MM.1S (cell line): ENCODE results near the gene TCF15.

Source experiments
- DNase-seq: peaks from one replicate; pipeline ENCODE4 v3.0.0-alpha.2; 2015
- H2AFZ ChIP-seq: fragments of 300-600 bp; sonication (generic); 2 replicates; pipeline ENCODE4 v1.6.0; 2016; ENCODE audit warnings: antibody characterized with exemption, low read length
- H3F3A ChIP-seq: fragments of 300-600 bp; sonication (generic); 2 replicates; pipeline ENCODE4 v1.6.1; 2016; ENCODE audit warnings: mild to moderate bottlenecking, antibody characterized with exemption, low read length, moderate library complexity, mixed read lengths; ENCODE audit not compliant: insufficient read depth
- H3K27ac ChIP-seq: fragments of 300-600 bp; sonication (generic); 2 replicates; pipeline ENCODE4 v1.5.1; 2016; ENCODE audit warnings: mild to moderate bottlenecking, low read length
- H3K27me3 ChIP-seq: fragments of 300-600 bp; sonication (generic); replicated peaks from 2 replicates; pipeline ENCODE4 v1.6.0; 2016; ENCODE audit warnings: low read length; ENCODE audit not compliant: insufficient read depth
- H3K36me3 ChIP-seq: fragments of 300-600 bp; sonication (generic); replicated peaks from 2 replicates; pipeline ENCODE4 v1.6.1; 2016; ENCODE audit warnings: mild to moderate bottlenecking, low read length, mixed read lengths; ENCODE audit not compliant: insufficient read depth
- H3K4me1 ChIP-seq: fragments of 300-600 bp; sonication (generic); 2 replicates; pipeline ENCODE4 v1.6.1; 2016; ENCODE audit warnings: low read length, mixed read lengths
- H3K4me2 ChIP-seq: fragments of 300-600 bp; sonication (generic); 2 replicates; pipeline ENCODE4 v1.6.0; 2016; ENCODE audit warnings: low read depth, low read length
- H3K4me3 ChIP-seq: fragments of 300-600 bp; sonication (generic); 2 replicates; pipeline ENCODE4 v1.5.1; 2016; ENCODE audit warnings: low read length, mixed read lengths
- H3K79me2 ChIP-seq: fragments of 300-600 bp; sonication (generic); 2 replicates; pipeline ENCODE4 v1.6.1; 2016; ENCODE audit warnings: mixed run types, low read length, mixed read lengths
- H3K9ac ChIP-seq: fragments of 300-600 bp; sonication (generic); 2 replicates; pipeline ENCODE4 v1.6.1; 2016; ENCODE audit warnings: low read length, mixed read lengths
- H3K9me2 ChIP-seq: fragments of 300-600 bp; sonication (generic); replicated peaks from 2 replicates; pipeline ENCODE4 v1.6.1; 2016; ENCODE audit warnings: mild to moderate bottlenecking, low read length, mixed read lengths; ENCODE audit not compliant: insufficient read depth
- H3K9me3 ChIP-seq: fragments of 300-600 bp; sonication (generic); replicated peaks from 2 replicates; pipeline ENCODE4 v1.6.1; 2016; ENCODE audit warnings: mild to moderate bottlenecking, low read length, mixed read lengths; ENCODE audit not compliant: insufficient read depth
- H4K20me1 ChIP-seq: fragments of 300-600 bp; sonication (generic); 2 replicates; pipeline ENCODE4 v1.6.1; 2016; ENCODE audit warnings: mild to moderate bottlenecking, low read length, moderate library complexity, mixed read lengths; ENCODE audit not compliant: insufficient read depth
- CTCF ChIP-seq: fragments of 300-600 bp; sonication (generic); IDR thresholded peaks from 2 replicates; pipeline ENCODE4 v1.5.1; 2016; ENCODE audit warnings: antibody characterized with exemption, low read length, mixed read lengths
- EZH2 ChIP-seq: fragments of 300-600 bp; sonication (generic); optimal IDR thresholded peaks from 2 replicates; pipeline ENCODE3; 2017; ENCODE audit warnings: low read depth, mild to moderate bottlenecking, antibody characterized with exemption, low read length, mixed read lengths
- EZH2phosphoT487 ChIP-seq: fragments of 300-600 bp; sonication (generic); IDR thresholded peaks from 2 replicates; pipeline ENCODE4 v1.6.1; 2018; ENCODE audit warnings: antibody characterized with exemption, low read length

TCF15 gene

GRCh38 chr20:611047-611842, 1.1 kb upstream of the TCF15 start:
- Histone ChIP-seq H3K4me3 (no peak overlapping the region), H3K79me2 (no peaks in the 10 kb centered on the region), H3K9ac (no peak overlapping the region), H3K27me3 (peaks cover 25% of the 10 kb centered on the region), H3K4me1 (no peaks in the 10 kb centered on the region), H3F3A (no peaks in the 10 kb centered on the region), H3K9me3 (no peaks in the 10 kb centered on the region), H3K9me2 (no peaks in the 10 kb centered on the region), H3K36me3 (no peaks in the 10 kb centered on the region), H3K27ac (no peak overlapping the region), H3K4me2 (no peak overlapping the region), H2AFZ (no peak overlapping the region), H4K20me1 (no peaks in the 10 kb centered on the region)
- no peak for TF ChIP-seq EZH2
- TF ChIP-seq CTCF, result no peak
- TF ChIP-seq EZH2phosphoT487, result no peak
- no peak for DNase-seq

GRCh38 chr20:609371-609964, 641 bp downstream of the TCF15 start:
- Histone ChIP-seq H3K4me1 (no peaks in the 10 kb centered on the region), H3F3A (no peaks in the 10 kb centered on the region), H3K79me2 (no peaks in the 10 kb centered on the region), H3K9me2 (no peaks in the 10 kb centered on the region), H3K36me3 (no peaks in the 10 kb centered on the region), H2AFZ (no peak overlapping the region), H3K9me3 (no peaks in the 10 kb centered on the region), H3K4me2 (no peak overlapping the region), H3K9ac (no peak overlapping the region), H3K4me3 (no peak overlapping the region), H4K20me1 (no peaks in the 10 kb centered on the region), H3K27ac (no peak overlapping the region), H3K27me3 (peaks cover 30% of the 10 kb centered on the region)
- DNase-seq, result no peak
- TF ChIP-seq CTCF (no peak), EZH2phosphoT487 (no peak), EZH2 (no peak)

- Histone ChIP-seq H3K36me3 (no peaks in the 10 kb centered on the region), H3K4me3 (no peak overlapping the region), H4K20me1 (no peaks in the 10 kb centered on the region), H3K4me1 (no peaks in the 10 kb centered on the region), H3K9me3 (no peaks in the 10 kb centered on the region), H3K4me2 (no peak overlapping the region), H3F3A (no peaks in the 10 kb centered on the region), H3K79me2 (no peaks in the 10 kb centered on the region), H3K9ac (no peak overlapping the region), H3K27ac (no peak overlapping the region), H3K27me3 (peaks cover 34% of the 10 kb centered on the region), H2AFZ (no peak overlapping the region), H3K9me2 (no peaks in the 10 kb centered on the region)
- no peak for DNase-seq
- no peak for TF ChIP-seq CTCF
- no peak for TF ChIP-seq EZH2
- TF ChIP-seq EZH2phosphoT487, result no peak
Measured at GRCh38 chr20:608970-609369, 1.1 kb downstream of the TCF15 start.
